ENCODE data around the gene RAVER1. TPM values are rescaled to one million over a fixed set of nuclear protein-coding genes. Genes with fewer than 3 reads are reported as not detected.

Gene RAVER1
- total and polyA plus RNA-seq, 2 of the 13 experiments (the other 11 are each of a cell fraction or from before 2014, with no cell fraction given) = 3.6 to 7.9 TPM

DNA sequence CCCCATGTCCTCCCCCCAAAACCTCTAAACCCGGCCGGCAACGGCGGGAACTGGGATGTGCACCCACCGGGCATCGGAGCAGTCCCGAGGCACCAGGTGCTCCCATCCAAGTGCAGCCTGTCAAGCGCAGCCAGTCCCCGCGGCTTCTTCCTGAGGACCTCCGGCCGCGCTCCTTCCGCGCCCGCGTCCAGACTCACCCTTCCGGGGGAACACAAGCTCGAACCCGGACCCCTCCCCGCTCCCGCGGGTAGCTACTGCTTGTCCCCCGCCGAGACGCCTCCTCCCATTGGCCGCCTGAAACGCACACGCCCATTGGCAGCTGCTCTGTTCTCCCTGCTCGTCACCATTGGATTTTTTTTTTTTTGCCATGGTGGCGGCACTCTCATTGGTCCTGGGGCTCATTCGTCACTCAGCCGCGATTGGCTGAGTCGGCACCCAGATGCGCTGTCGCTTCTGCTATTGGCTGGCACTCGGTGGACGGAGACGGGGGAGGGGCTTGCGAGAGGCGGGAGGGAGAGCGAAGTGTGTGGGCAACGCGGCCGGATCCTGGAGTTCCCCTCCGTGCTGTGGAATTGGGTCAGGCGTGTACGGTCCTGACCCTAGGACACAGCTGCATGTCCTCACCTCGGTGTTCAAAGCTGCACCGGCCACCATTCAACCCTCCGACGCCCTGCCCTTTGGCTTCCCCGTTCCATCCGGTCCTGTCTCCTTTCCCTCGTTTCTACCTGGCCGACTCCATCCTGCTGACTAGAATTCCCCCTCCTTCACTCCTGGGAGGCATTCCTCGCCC is 47.2 kb upstream of the RAVER1 start, which contains the start of gene TYK2 (continued):
- TF ChIP-seq, protein P1, sequence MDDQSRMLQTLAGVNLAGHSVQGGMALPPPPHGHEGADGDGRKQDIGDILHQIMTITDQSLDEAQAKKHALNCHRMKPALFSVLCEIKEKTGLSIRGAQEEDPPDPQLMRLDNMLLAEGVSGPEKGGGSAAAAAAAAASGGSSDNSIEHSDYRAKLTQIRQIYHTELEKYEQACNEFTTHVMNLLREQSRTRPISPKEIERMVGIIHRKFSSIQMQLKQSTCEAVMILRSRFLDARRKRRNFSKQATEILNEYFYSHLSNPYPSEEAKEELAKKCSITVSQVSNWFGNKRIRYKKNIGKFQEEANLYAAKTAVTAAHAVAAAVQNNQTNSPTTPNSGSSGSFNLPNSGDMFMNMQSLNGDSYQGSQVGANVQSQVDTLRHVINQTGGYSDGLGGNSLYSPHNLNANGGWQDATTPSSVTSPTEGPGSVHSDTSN (CRISPR knock-in tag; IDR thresholded peaks at IDR 0.05; ENCODE audit: borderline replicate concordance) = no peak
- TF ChIP-seq NBN (conservative IDR thresholded peaks at IDR 0.05) (no peak), TBX3 (IDR thresholded peaks at IDR 0.05; ENCODE audit: borderline replicate concordance) (no peak), MTF2 (CRISPR knock-in tag; IDR thresholded peaks at IDR 0.05; ENCODE audit: borderline replicate concordance) (no peak), ZMYM4 (CRISPR knock-in tag; IDR thresholded peaks at IDR 0.05) (peak; percentile 21; the same call in 1 of the 2 replicates), GTF2F1 (IDR thresholded peaks at IDR 0.05; ENCODE audit: low read length) (no peak), ELF4 (CRISPR knock-in tag; IDR thresholded peaks at IDR 0.05; ENCODE audit: borderline replicate concordance) (no peak), SAP130 (CRISPR knock-in tag; IDR thresholded peaks at IDR 0.05; ENCODE audit: low read depth) (peak; percentile 87), ZC3H4 (CRISPR knock-in tag; IDR thresholded peaks at IDR 0.05; ENCODE audit: borderline replicate concordance) (no peak), PPARG (CRISPR knock-in tag; conservative IDR thresholded peaks at IDR 0.05) (0 out of 2 replicates have a peak, but pooled peaks have one; percentile 14), KAT7 (CRISPR knock-in tag; IDR thresholded peaks at IDR 0.05; ENCODE audit: borderline replicate concordance) (peak; percentile 80), NCOA2 (CRISPR knock-in tag; IDR thresholded peaks at IDR 0.05) (peak; percentile 52)
- TF ChIP-seq, protein P2, sequence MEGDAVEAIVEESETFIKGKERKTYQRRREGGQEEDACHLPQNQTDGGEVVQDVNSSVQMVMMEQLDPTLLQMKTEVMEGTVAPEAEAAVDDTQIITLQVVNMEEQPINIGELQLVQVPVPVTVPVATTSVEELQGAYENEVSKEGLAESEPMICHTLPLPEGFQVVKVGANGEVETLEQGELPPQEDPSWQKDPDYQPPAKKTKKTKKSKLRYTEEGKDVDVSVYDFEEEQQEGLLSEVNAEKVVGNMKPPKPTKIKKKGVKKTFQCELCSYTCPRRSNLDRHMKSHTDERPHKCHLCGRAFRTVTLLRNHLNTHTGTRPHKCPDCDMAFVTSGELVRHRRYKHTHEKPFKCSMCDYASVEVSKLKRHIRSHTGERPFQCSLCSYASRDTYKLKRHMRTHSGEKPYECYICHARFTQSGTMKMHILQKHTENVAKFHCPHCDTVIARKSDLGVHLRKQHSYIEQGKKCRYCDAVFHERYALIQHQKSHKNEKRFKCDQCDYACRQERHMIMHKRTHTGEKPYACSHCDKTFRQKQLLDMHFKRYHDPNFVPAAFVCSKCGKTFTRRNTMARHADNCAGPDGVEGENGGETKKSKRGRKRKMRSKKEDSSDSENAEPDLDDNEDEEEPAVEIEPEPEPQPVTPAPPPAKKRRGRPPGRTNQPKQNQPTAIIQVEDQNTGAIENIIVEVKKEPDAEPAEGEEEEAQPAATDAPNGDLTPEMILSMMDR (CRISPR knock-in tag; IDR thresholded peaks at IDR 0.05) = no peak
- TF ChIP-seq, protein P3, sequence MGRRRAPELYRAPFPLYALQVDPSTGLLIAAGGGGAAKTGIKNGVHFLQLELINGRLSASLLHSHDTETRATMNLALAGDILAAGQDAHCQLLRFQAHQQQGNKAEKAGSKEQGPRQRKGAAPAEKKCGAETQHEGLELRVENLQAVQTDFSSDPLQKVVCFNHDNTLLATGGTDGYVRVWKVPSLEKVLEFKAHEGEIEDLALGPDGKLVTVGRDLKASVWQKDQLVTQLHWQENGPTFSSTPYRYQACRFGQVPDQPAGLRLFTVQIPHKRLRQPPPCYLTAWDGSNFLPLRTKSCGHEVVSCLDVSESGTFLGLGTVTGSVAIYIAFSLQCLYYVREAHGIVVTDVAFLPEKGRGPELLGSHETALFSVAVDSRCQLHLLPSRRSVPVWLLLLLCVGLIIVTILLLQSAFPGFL (CRISPR knock-in tag; IDR thresholded peaks at IDR 0.05) = no peak
- TF ChIP-seq, protein P4, sequence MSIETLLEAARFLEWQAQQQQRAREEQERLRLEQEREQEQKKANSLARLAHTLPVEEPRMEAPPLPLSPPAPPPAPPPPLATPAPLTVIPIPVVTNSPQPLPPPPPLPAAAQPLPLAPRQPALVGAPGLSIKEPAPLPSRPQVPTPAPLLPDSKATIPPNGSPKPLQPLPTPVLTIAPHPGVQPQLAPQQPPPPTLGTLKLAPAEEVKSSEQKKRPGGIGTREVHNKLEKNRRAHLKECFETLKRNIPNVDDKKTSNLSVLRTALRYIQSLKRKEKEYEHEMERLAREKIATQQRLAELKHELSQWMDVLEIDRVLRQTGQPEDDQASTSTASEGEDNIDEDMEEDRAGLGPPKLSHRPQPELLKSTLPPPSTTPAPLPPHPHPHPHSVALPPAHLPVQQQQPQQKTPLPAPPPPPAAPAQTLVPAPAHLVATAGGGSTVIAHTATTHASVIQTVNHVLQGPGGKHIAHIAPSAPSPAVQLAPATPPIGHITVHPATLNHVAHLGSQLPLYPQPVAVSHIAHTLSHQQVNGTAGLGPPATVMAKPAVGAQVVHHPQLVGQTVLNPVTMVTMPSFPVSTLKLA (IDR thresholded peaks at IDR 0.05) = peak; percentile 24; the same call in 1 of the 2 replicates
- TF ChIP-seq, protein P5, sequence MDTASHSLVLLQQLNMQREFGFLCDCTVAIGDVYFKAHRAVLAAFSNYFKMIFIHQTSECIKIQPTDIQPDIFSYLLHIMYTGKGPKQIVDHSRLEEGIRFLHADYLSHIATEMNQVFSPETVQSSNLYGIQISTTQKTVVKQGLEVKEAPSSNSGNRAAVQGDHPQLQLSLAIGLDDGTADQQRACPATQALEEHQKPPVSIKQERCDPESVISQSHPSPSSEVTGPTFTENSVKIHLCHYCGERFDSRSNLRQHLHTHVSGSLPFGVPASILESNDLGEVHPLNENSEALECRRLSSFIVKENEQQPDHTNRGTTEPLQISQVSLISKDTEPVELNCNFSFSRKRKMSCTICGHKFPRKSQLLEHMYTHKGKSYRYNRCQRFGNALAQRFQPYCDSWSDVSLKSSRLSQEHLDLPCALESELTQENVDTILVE (CRISPR knock-in tag; IDR thresholded peaks at IDR 0.05) = no peak
- TF ChIP-seq, protein P6, sequence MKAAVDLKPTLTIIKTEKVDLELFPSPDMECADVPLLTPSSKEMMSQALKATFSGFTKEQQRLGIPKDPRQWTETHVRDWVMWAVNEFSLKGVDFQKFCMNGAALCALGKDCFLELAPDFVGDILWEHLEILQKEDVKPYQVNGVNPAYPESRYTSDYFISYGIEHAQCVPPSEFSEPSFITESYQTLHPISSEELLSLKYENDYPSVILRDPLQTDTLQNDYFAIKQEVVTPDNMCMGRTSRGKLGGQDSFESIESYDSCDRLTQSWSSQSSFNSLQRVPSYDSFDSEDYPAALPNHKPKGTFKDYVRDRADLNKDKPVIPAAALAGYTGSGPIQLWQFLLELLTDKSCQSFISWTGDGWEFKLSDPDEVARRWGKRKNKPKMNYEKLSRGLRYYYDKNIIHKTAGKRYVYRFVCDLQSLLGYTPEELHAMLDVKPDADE (CRISPR knock-in tag; IDR thresholded peaks at IDR 0.05) = 0 out of 2 replicates have a peak, but pooled peaks have one; percentile 41
- TF ChIP-seq, protein P7, sequence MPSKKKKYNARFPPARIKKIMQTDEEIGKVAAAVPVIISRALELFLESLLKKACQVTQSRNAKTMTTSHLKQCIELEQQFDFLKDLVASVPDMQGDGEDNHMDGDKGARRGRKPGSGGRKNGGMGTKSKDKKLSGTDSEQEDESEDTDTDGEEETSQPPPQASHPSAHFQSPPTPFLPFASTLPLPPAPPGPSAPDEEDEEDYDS (CRISPR knock-in tag; IDR thresholded peaks at IDR 0.05) = peak; percentile 71; the same call in 1 of the 2 replicates

Measured in HepG2 (cell line).